IPS DF 6.9 (cell line): ENCODE results near the gene CACNG7.
"Not testable (repeated sequence)": the region's sequence is repeated elsewhere in the genome, so short reads cannot be mapped to it uniquely, and the experiment has no call there.

Experiments
- DNase-seq: peaks from one replicate; pipeline ENCODE4 v3.0.0-alpha.2; 2013; ENCODE audit warnings: low read depth, low spot score
- H3K27ac ChIP-seq: one replicate; pipeline ENCODE4 v1.5.1; 2013; ENCODE audit warnings: low read length, control low read depth
- H3K27me3 ChIP-seq: 2 replicates; pipeline ENCODE4 v1.6.1; 2013; ENCODE audit warnings: mild to moderate bottlenecking, low read length; ENCODE audit not compliant: control insufficient read depth, insufficient read depth
- H3K36me3 ChIP-seq: 2 replicates; pipeline ENCODE4 v1.6.1; 2013; ENCODE audit warnings: low read length; ENCODE audit not compliant: control insufficient read depth, insufficient read depth
- H3K4me1 ChIP-seq: 2 replicates; pipeline ENCODE4 v1.6.1; 2013; ENCODE audit warnings: low read length; ENCODE audit not compliant: control insufficient read depth, insufficient read depth
- H3K4me3 ChIP-seq: 2 replicates; pipeline ENCODE4 v1.5.1; 2013; ENCODE audit warnings: mild to moderate bottlenecking, low read length
- H3K9me3 ChIP-seq: 2 replicates; pipeline ENCODE4 v1.6.1; 2013; ENCODE audit warnings: low read length, inconsistent platforms; ENCODE audit not compliant: control insufficient read depth, insufficient read depth
- WGBS: extraction: QIAGEN DNeasy Blood & Tissue Kit; methylation state at CpG from one replicate; pipeline ENCODE4 v1.1.7; 2013; ENCODE audit warnings: mixed read lengths, missing lambda C conversion rate; ENCODE audit not compliant: insufficient read length, insufficient coverage; 5-methylcytosine and 5-hydroxymethylcytosine counted together

The CACNG7 gene

DNA sequence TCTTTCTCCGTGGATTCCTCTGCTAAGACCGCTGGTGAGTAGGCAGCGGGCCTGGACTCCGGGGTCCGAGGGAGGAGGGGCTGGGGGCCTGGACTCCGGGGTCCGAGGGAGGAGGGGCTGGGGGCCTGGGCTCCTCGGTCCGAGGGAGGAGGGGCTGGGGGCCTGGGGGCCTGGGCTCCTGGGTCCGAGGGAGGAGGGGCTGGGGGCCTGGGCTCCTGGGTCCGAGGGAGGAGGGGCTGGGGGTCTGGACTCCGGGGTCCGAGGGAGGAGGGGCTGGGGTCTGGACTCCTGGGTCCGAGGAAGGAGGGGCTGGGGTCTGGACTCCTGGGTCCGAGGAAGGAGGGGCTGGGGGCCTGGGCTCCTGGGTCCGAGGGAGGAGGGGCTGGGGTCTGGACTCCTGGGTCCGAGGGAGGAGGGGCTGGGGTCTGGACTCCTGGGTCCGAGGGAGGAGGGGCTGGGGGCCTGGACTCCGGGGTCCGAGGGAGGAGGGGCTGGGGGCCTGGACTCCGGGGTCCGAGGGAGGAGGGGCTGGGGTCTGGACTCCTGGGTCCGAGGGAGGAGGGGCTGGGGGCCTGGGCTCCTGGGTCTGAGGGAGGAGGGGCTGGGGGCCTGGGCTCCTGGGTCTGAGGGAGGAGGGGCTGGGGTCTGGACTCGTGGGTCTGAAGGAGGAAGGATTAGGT is 39.1 kb upstream of the CACNG7 start:
- H3K4me3 ChIP-seq = peak overlapping the region; percentile 78
- not testable (repeated sequence) for DNase-seq, H3K27ac ChIP-seq, H3K4me1 ChIP-seq, H3K9me3 ChIP-seq, H3K27me3 ChIP-seq
- WGBS = no CpG with 5 or more reads among the region's 24 CpGs
- peaks cover 14% of the 10 kb centered on the region for H3K36me3 ChIP-seq

DNA sequence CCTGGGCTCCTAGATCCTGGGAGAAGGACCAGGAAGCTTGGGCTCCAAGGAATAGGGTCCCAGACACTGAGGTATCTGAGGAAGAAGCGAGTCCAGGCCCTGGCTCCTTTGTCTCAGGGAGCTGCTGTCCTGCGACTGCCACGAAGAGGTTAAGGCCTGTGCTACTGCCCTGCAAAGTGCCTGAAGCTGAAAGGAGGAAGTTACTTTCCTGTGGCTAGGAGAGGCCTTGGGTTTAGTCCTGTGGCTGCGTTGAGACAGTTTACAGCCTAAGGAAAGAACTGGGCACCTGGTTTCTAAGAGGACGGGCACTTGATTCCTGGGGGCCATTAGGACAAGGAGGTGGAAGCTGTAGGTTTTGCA is 38.6 kb upstream of the CACNG7 start:
- Histone ChIP-seq H3K27ac (no peak overlapping the region), H3K36me3 (peaks cover 15% of the 10 kb centered on the region), H3K27me3 (no peaks in the 10 kb centered on the region), H3K4me1 (peaks cover 6% of the 10 kb centered on the region; the same call in 1 of the 2 replicates), H3K9me3 (no peaks in the 10 kb centered on the region), H3K4me3 (no peak overlapping the region)
- DNase-seq = no peak
- no CpG with 5 or more reads among the region's 5 CpGs for WGBS

DNA sequence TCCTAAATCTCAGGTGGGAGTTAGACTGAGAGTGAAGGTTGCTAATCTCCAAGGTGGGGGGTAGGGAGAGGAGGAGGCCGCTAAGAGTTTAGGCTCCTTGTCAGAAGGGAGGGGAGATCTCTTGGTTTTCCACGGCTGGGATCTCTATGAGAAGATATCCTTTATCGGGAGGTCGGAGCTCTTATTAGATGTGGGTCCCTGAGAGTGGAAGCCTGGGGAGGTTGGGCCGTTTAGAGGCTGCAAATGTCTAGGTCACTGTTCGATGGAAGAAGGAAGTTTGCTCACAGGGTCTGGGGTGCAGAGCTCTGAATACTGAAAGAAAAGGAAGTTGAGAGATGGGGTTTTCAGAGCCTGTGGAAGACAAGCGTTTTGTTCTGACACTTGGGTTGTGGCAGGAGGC is 37.6 kb upstream of the CACNG7 start:
- Histone ChIP-seq H3K27ac (no peak overlapping the region), H3K27me3 (no peaks in the 10 kb centered on the region), H3K36me3 (peaks cover 15% of the 10 kb centered on the region), H3K4me1 (peaks cover 3% of the 10 kb centered on the region; the same call in 1 of the 2 replicates), H3K9me3 (no peaks in the 10 kb centered on the region), H3K4me3 (no peak overlapping the region)
- DNase-seq = no peak
- no CpG with 5 or more reads among the region's 7 CpGs for WGBS

DNA sequence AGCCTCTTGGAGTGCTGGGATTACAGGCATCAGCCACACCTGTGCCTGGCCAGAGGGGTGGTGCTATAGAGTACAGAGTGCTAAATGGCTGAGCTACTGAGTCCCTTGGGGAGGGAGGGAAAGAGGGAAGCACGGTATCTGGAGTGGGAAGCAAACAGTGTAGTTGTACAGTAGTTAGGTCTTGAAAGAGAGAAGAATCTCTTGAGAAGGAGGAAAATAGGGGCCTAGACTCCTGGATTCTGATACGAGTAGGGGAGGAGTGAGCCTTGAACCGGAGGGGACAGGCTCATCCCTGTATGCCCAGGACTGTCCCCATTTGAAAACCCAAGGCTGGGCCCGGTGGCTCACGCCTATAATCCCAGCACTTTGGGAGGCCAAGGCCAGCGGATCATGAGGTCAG is 36.3 kb upstream of the CACNG7 start:
- H3K4me1 ChIP-seq = peaks cover 3% of the 10 kb centered on the region; the same call in 1 of the 2 replicates
- WGBS = no CpG with 5 or more reads among the region's 6 CpGs
- H3K36me3 ChIP-seq = peaks cover 15% of the 10 kb centered on the region
- H3K9me3 ChIP-seq = no peaks in the 10 kb centered on the region
- H3K27ac ChIP-seq = no peak overlapping the region
- no peak for DNase-seq
- H3K27me3 ChIP-seq = no peaks in the 10 kb centered on the region
- no peak overlapping the region for H3K4me3 ChIP-seq

DNA sequence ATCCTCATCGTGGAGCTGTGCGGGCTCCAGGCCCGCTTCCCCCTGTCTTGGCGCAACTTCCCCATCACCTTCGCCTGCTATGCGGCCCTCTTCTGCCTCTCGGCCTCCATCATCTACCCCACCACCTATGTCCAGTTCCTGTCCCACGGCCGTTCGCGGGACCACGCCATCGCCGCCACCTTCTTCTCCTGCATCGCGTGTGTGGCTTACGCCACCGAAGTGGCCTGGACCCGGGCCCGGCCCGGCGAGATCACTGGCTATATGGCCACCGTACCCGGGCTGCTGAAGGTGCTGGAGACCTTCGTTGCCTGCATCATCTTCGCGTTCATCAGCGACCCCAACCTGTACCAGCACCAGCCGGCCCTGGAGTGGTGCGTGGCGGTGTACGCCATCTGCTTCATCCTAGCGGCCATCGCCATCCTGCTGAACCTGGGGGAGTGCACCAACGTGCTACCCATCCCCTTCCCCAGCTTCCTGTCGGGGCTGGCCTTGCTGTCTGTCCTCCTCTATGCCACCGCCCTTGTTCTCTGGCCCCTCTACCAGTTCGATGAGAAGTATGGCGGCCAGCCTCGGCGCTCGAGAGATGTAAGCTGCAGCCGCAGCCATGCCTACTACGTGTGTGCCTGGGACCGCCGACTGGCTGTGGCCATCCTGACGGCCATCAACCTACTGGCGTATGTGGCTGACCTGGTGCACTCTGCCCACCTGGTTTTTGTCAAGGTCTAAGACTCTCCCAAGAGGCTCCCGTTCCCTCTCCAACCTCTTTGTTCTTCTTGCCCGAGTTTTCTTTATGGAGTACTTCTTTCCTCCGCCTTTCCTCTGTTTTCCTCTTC is 35.1 kb upstream of the CACNG7 start:
- no CpG with 5 or more reads among the region's 51 CpGs for WGBS
- peaks cover 15% of the 10 kb centered on the region for H3K36me3 ChIP-seq
- peaks cover 3% of the 10 kb centered on the region; the same call in 1 of the 2 replicates for H3K4me1 ChIP-seq
- H3K4me3 ChIP-seq = no peak overlapping the region
- no peak for DNase-seq
- H3K9me3 ChIP-seq = no peaks in the 10 kb centered on the region
- H3K27me3 ChIP-seq = no peaks in the 10 kb centered on the region
- no peak overlapping the region for H3K27ac ChIP-seq

DNA sequence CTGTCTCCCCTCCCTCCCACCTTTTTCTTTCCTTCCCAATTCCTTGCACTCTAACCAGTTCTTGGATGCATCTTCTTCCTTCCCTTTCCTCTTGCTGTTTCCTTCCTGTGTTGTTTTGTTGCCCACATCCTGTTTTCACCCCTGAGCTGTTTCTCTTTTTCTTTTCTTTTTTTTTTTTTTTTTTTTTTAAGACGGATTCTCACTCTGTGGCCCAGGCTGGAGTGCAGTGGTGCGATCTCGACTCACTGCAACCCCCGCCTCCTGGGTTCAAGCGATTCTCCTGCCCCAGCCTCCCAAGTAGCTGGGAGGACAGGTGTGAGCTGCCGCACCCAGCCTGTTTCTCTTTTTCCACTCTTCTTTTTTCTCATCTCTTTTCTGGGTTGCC is 34.5 kb upstream of the CACNG7 start:
- no CpG with 5 or more reads among the region's 6 CpGs for WGBS
- H3K4me3 ChIP-seq = no peak overlapping the region
- H3K36me3 ChIP-seq = peaks cover 15% of the 10 kb centered on the region
- no peaks in the 10 kb centered on the region for H3K9me3 ChIP-seq
- no peak for DNase-seq
- peaks cover 3% of the 10 kb centered on the region; the same call in 1 of the 2 replicates for H3K4me1 ChIP-seq
- no peaks in the 10 kb centered on the region for H3K27me3 ChIP-seq
- H3K27ac ChIP-seq = no peak overlapping the region

DNA sequence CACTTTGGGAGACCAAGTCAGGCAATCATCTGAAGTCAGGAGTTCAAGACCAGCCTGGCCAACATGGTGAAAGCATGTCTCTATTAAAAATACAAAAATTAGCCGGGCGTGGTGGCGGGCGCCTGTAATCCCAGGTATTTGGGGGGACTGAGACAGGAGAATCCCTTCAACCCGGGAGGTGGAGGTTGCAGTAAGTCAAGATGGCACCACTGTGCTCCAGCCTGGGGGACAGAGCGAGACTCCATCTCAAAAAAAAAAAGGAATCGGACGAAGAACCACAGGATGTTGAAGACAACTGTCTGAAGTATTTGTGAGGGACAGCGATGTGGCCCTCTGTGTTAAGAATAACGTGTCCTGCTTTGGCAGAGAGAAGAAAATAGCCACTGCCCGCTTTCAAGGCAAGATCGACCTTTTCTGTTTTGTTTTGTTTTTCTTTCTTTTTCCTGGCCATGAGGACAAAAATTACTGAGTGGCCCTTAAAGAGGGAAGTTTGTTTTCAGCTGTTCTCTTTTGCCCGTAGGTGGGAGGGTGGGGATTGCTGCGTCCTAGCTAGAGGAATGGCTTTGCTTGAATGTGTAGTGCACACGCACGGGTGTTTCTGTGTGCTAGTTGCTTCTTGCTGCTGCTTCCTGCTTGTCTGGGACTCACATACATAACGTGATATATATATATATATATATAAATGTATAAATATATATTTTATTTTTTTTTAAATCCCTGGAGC is 33.3 kb upstream of the CACNG7 start:
- H3K27me3 ChIP-seq = no peaks in the 10 kb centered on the region
- no peak overlapping the region for H3K4me3 ChIP-seq
- H3K36me3 ChIP-seq = peaks cover 15% of the 10 kb centered on the region
- no peaks in the 10 kb centered on the region for H3K4me1 ChIP-seq
- no peak for DNase-seq
- no peak overlapping the region for H3K27ac ChIP-seq
- no CpG with 5 or more reads among the region's 17 CpGs for WGBS
- no peaks in the 10 kb centered on the region for H3K9me3 ChIP-seq

DNA sequence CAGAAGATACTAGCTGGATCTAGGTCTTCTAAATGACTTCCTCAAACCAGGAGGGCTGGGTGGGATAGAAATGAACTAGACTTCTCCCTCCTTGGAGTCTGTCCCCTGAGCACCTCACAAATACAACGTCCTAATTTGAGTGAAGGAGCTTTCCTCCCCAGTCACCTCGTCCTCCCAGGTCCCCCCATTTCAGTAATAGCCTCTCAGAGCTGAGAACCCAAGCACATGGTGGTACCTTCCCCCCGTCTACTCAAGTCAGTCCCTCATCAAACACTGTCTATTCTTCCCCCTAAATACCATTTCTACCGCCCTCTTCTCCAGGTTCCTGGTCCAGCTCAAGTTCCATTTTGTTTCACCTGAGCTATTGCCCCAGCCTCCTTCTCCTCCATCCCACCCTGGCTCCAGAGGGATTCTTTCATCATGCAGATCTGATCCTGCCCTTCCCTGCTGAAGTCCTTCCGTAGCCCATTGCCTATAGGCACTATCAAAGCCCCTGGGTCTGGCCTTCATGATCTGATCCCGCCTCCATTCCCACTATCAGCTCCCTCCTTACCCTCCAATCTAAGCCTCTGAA is 32.3 kb upstream of the CACNG7 start:
- no peaks in the 10 kb centered on the region for H3K9me3 ChIP-seq
- peaks cover 15% of the 10 kb centered on the region for H3K36me3 ChIP-seq
- no peak overlapping the region for H3K4me3 ChIP-seq
- H3K27me3 ChIP-seq = no peaks in the 10 kb centered on the region
- H3K27ac ChIP-seq = no peak overlapping the region
- no peaks in the 10 kb centered on the region for H3K4me1 ChIP-seq
- no CpG with 5 or more reads among the region's 6 CpGs for WGBS
- DNase-seq = no peak

DNA sequence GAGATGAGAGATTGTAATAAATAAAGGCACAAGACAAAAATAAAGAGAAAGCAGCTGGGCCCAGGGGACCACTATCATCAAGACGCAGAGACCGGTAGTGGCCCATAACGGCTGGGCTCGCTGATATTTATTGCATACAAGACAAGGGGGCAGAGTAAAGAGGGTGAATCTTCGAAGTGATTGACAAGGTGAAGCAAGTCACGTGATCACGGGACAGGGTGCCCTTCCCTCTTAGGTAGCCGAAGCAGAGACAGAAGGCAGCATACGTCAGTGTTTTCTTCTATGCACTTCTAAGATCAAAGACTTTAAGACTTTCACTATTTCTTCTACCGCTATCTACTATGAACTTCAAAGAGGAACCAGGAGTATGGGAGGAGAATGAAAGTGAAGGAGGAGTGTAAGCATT is 31.7 kb upstream of the CACNG7 start:
- Histone ChIP-seq H3K27me3 (no peaks in the 10 kb centered on the region), H3K27ac (no peak overlapping the region), H3K4me1 (no peaks in the 10 kb centered on the region), H3K4me3 (no peak overlapping the region), H3K36me3 (peaks cover 15% of the 10 kb centered on the region), H3K9me3 (no peaks in the 10 kb centered on the region)
- DNase-seq = no peak
- WGBS = no CpG with 5 or more reads among the region's 10 CpGs

DNA sequence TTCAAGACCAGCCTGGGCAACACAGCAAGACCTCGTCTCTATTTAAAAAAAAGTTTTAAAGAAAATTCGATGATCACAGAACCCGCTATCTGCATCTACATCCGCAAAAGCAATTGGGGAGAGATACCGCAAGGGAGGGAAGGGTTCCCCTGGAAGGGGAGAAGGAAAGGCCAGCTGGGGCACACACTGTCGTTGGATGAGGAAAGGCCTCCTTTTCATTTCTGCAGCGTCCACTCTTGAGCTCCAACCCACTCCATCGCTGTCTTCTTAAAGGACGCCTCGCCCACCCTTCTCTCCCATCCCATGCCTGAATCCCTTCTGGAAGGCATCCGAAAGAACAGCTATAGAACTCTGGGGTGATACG is 30.3 kb upstream of the CACNG7 start:
- Histone ChIP-seq H3K4me3 (peak overlapping the region; percentile 44; the same call in 1 of the 2 replicates), H3K36me3 (peaks cover 10% of the 10 kb centered on the region), H3K27ac (no peak overlapping the region), H3K27me3 (no peaks in the 10 kb centered on the region), H3K9me3 (no peaks in the 10 kb centered on the region), H3K4me1 (no peaks in the 10 kb centered on the region)
- no CpG with 5 or more reads among the region's 12 CpGs for WGBS
- no peak for DNase-seq
